Ovary (tissue), 9 donors: ENCODE measurements around the gene ZNF423. TPM values are rescaled to one million over a fixed set of nuclear protein-coding genes. Genes with fewer than 3 reads are reported as not detected.
A peak's percentile ranks its signal among the peaks of the same experiment; 100 is the strongest.

Experiments used
- DNase-seq, 5 donors: peaks; one replicate each; pipeline ENCODE4 v3.0.0-alpha.2; 2019 to 2020
- H3K27ac ChIP-seq, 2 donors: fragments of 200-600 bp; one replicate each; pipeline versions ENCODE4 v1.5.1 to v1.8.0; 2019 to 2022
- H3K27me3 ChIP-seq: fragments of 200-600 bp; one replicate; pipeline ENCODE4 v1.8.0; 2022
- H3K36me3 ChIP-seq: fragments of 200-600 bp; sonication (generic); one replicate; pipeline ENCODE4 v1.5.1; 2019
- H3K4me1 ChIP-seq: one replicate; pipeline ENCODE4 v1.8.1; 2013; ENCODE audit warnings: mild to moderate bottlenecking, moderate library complexity; ENCODE audit not compliant: insufficient read depth
- H3K4me3 ChIP-seq: fragments of 200-600 bp; sonication (generic); one replicate; pipeline ENCODE4 v1.5.1; 2017
- H3K9me3 ChIP-seq, 2 donors: fragments of 200-600 bp in 1 of 2; sonication (generic) in 1 of 2; one replicate each; pipeline versions ENCODE4 v1.5.1 to v1.8.1; 2013 to 2019; ENCODE audit warnings: mild to moderate bottlenecking in 1 of 2, moderate library complexity in 1 of 2
- EP300 ChIP-seq: sonication (generic); formaldehyde crosslinking; IDR thresholded peaks from one replicate; pipeline ENCODE4 v1.6.1; 2017; ENCODE audit warnings: antibody characterized with exemption
- POLR2A ChIP-seq: fragments of 450-650 bp; IDR thresholded peaks from one replicate; pipeline ENCODE4 v1.6.1; 2017; ENCODE audit warnings: antibody characterized with exemption, mild to moderate bottlenecking, moderate library complexity
- WGBS, 3 donors: extraction: QIAGEN DNeasy Blood & Tissue Kit in 1 of 3; methylation state at CpG; one replicate each; pipeline versions ENCODE4 v1.1.5 to v1.1.7; 2013 to 2017; 5-methylcytosine and 5-hydroxymethylcytosine counted together
- intact Hi-C, 4 donors: fragments of 100-400 bp; cut with DNase I; formaldehyde crosslinking; loops; one replicate each; pipeline versions ENCODE4 v1.11.0 to v1.15.1; 2022 to 2023
- polyA plus RNA-seq, 2 donors: library from polyadenylated mRNA; stranded (reverse); fragments of 200-250 nt in 1 of 2; fragments of 350-450 nt in 1 of 2; fragmentation: Illumina TruSeq in 1 of 2; extraction: RNeasy Lipid Tissue Mini Kit (QIAGEN cat#74804) in 1 of 2; gene quantifications; one replicate each; pipeline ENCODE4 v1.2.3, GENCODE V29; 2013 to 2014
- total RNA-seq, 7 donors: library from RNA; depleted of rRNA in 2 of 7; stranded (reverse); fragments of >200 nt in 2 of 7; fragmentation: NEBNext Ultra II Directional in 3 of 7; extraction: Animal tissue kit (Norgen Biotek cat#: 25700) in 3 of 7; gene quantifications; one replicate each; pipeline versions ENCODE4 v1.1.0 to v1.2.4, GENCODE V29; 2016 to 2023
- TF ChIP-seq, protein P1 (sequence below), 3 donors: fragments of 450-650 bp in 2 of 3; fragments of 200-600 bp in 1 of 3; IDR thresholded peaks; one replicate each; pipeline versions ENCODE4 v1.5.1 to v1.8.0; 2016 to 2022; ENCODE audit warnings: antibody characterized with exemption in 3 of 3, mild to moderate bottlenecking in 1 of 3
- donor health status: DM: no; HTN: no; CAD: no; lungs with moderate emphysema.
- donor health status: DM: no; HTN: no; CAD: no.
- donor health status: Bipolar disorder and iron deficiency.
- donor health status: DM: yes; HTN: yes; CAD: no.
- donor health status: DM: no; HTN: no; CAD: no.
- donor health status: DM: yes; HTN: yes; CAD: no.

ZNF423 gene
- total and polyA plus RNA-seq, 9 donors: 3.3 to 40.3 (median 12.4) TPM

DNA sequence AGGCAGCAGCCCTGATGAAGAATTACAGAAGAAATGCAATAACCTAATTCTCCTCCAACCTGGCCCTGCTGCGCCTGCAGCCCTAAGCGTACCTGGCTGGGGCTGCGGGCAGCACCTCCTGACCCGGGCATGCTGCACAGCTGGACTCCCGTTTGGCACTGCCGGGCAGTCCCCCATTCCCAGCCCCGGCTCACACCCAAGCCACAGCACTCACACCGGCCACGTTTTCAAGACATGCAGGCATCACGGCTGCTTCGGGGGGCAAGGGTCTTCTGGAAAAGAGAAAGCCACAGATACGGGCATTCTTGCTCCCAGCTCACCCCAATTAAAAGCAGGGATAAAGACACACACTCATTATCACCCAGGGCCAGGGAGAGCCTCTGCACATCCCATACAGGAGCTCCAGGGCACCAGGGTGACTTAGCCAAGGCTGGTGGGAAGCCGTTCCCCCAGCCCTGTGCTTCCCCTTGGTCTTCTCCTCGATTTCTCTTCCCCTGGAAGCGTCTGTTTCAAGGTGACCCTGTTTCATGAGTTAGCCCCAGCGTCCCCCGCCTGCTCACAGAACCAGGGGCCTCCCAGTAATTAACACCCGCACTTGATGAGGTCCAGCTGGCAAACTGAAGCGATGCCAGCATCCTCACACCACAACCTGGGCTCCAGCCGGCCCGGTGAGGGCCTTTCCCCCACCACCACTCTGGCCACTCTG, 265.6 kb downstream of the ZNF423 start:
- intact Hi-C loops: loop anchor here in 1 of 4 donors (5.0 kb wide), 2 partner anchors 78 to 93 kb away; no protein-coding TSS in a partner anchor
- peak in 2 of 5 donors; percentile 7 to 11 for DNase-seq
- no peaks in the 10 kb centered on the region for H3K27me3 ChIP-seq

DNA sequence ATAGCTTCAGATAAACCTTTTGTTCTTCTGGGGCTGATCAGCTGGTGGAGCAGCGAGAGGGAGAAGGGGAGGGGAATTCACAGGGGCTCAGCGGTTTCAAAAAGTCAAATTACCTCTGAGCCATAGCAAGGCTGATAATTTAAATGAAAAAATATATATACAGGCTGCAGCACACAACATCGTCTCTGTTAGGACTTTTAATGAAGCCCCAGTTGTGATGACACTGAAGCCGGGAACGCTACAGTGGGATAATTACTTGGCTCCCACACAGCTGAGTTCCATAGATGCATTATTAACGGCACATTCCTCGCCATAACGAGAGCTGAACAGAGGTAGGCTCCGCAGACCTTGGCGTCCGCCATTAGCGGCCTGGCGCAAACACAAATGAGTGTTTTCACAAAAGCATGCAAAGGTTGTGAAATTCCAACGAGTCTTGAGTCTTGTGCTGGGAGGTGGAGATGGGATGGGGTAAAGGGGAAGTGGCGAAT, 266.3 kb downstream of the ZNF423 start:
- no peak for TF ChIP-seq POLR2A
- no peak for TF ChIP-seq EP300
- TF ChIP-seq, protein P1, sequence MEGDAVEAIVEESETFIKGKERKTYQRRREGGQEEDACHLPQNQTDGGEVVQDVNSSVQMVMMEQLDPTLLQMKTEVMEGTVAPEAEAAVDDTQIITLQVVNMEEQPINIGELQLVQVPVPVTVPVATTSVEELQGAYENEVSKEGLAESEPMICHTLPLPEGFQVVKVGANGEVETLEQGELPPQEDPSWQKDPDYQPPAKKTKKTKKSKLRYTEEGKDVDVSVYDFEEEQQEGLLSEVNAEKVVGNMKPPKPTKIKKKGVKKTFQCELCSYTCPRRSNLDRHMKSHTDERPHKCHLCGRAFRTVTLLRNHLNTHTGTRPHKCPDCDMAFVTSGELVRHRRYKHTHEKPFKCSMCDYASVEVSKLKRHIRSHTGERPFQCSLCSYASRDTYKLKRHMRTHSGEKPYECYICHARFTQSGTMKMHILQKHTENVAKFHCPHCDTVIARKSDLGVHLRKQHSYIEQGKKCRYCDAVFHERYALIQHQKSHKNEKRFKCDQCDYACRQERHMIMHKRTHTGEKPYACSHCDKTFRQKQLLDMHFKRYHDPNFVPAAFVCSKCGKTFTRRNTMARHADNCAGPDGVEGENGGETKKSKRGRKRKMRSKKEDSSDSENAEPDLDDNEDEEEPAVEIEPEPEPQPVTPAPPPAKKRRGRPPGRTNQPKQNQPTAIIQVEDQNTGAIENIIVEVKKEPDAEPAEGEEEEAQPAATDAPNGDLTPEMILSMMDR (IDR thresholded peaks at IDR 0.05): no peak
- Histone ChIP-seq H3K27me3 (no peaks in the 10 kb centered on the region), H3K27ac (no peak overlapping the region), H3K9me3 (no peaks in the 10 kb centered on the region), H3K36me3 (no peaks in the 10 kb centered on the region), H3K4me1 (peaks cover 6% of the 10 kb centered on the region), H3K4me3 (no peak overlapping the region)
- intact Hi-C loops: loop anchor here in 1 of 4 donors (5.0 kb wide), 2 partner anchors 77 to 92 kb away; no protein-coding TSS in a partner anchor
- WGBS, 3 donors: 82 to 86% (median 83%) methylated on average over 15 of the region's 15 CpGs
- no peak for DNase-seq

More for the DNA sequence above, 265.6 kb downstream of the ZNF423 start:
- H3K36me3 ChIP-seq: no peaks in the 10 kb centered on the region
- no peaks in the 10 kb centered on the region for H3K9me3 ChIP-seq
- WGBS, 3 donors: 65 to 83% (median 73%) methylated on average over 19 to 21 of the region's 21 CpGs
- H3K4me1 ChIP-seq: peaks cover 6% of the 10 kb centered on the region
- no peak overlapping the region for H3K4me3 ChIP-seq
- TF ChIP-seq POLR2A: no peak
- TF ChIP-seq, protein P1 (IDR thresholded peaks at IDR 0.05): no peak
- no peak for TF ChIP-seq EP300
- H3K27ac ChIP-seq: no peak overlapping the region

DNA sequence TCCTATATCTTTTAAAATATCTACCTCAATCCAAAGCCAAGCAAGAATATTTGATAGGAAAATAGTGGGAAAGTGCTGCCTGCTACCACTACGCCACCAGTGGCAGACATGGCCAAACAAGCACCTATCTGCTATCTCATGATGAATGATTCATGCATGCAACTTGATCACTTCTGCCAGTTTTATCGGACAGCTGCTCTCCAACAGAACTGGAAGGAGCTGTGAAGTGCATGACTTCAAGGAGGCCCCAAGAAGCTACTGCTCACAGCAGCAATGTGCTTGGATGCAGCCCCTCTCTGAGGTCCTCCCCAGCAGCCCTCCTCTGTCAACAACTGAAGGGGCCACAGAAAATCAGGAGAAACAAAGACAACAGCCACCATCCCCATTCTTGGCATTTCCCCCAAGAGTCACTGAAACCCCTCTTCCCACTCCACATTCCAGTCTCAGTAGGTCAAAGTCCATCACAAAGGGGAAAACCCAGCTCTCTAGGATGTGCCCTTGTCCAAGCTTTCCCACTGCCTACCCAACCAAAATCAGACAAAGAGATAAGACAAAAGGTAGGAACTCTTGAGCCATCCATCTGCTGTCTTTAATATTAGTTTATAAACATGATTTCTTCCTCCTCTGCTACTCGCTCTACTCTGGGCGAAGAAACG, 267.1 kb downstream of the ZNF423 start:
- no peak overlapping the region for H3K4me3 ChIP-seq
- intact Hi-C loops: no loop called here
- H3K27me3 ChIP-seq: no peaks in the 10 kb centered on the region
- no peak for TF ChIP-seq POLR2A
- TF ChIP-seq, protein P1 (IDR thresholded peaks at IDR 0.05): no peak
- TF ChIP-seq EP300: no peak
- peaks cover 2% of the 10 kb centered on the region for H3K4me1 ChIP-seq
- peak in 1 of 5 donors; percentile 6 for DNase-seq
- no peaks in the 10 kb centered on the region for H3K36me3 ChIP-seq
- H3K9me3 ChIP-seq: no peaks in the 10 kb centered on the region
- 89 to 93% (median 91%) methylated on average over 5 of the region's 5 CpGs for WGBS, 3 donors
- H3K27ac ChIP-seq: no peak overlapping the region

DNA sequence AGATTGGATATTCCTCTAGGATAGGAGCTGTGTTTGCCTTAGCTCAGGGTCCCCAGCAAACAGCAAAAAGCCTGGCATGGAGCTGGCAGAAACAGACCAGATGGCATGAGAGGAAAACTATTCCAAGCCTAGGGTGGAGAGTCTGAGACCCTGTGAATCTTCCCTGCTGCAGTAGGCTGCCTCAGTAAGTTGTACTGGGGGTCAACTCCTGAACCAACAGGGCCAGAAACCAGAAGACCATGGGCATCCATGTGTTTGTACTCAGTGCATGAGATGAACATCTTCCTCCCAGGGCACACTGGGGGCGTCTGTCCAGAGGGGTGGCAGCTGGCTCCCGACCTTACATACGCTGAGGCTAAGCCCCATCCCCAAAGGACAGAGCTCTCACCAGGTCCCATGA, 267.9 kb downstream of the ZNF423 start:
- peak in 1 of 5 donors; percentile 9 for DNase-seq

More for the DNA sequence above, 267.9 kb downstream of the ZNF423 start:
- no peaks in the 10 kb centered on the region for H3K9me3 ChIP-seq
- H3K4me1 ChIP-seq: no peaks in the 10 kb centered on the region
- intact Hi-C loops: no loop called here
- TF ChIP-seq EP300: no peak
- TF ChIP-seq POLR2A: no peak
- TF ChIP-seq, protein P1 (IDR thresholded peaks at IDR 0.05): no peak
- H3K36me3 ChIP-seq: no peaks in the 10 kb centered on the region
- no peak overlapping the region for H3K4me3 ChIP-seq
- no peak overlapping the region for H3K27ac ChIP-seq
- no peaks in the 10 kb centered on the region for H3K27me3 ChIP-seq
- 96 to 100% (median 97%) methylated on average over 3 of the region's 3 CpGs for WGBS, 3 donors
